GM23248 (cell line): ENCODE results near the gene CCL13.

Experiments used
- EZH2 ChIP-seq: fragments of 200-600 bp; sonication (generic); IDR thresholded peaks from 2 replicates; pipeline ENCODE4 v1.6.1; 2018; ENCODE audit warnings: antibody characterized with exemption, mild to moderate bottlenecking; ENCODE audit not compliant: insufficient read depth, poor library complexity, severe bottlenecking
- EZH2phosphoT487 ChIP-seq: fragments of 200-600 bp; sonication (generic); IDR thresholded peaks from 2 replicates; pipeline ENCODE4 v1.6.1; 2018; ENCODE audit warnings: antibody characterized with exemption, moderate library complexity, mild to moderate bottlenecking, low read depth; ENCODE audit not compliant: insufficient read depth

- TF ChIP-seq EZH2 (no peak), EZH2phosphoT487 (no peak)
Observed at GRCh38 chr17:34366529-34367107, 10.3 kb downstream of the CCL13 start.
